ENCODE data around the gene NPR2.

Gene NPR2

GRCh38 chr9:35766997-35767396 lies 24.4 kb upstream of the NPR2 start:
- DNase-seq: no peak

- DNase-seq: no peak
Measured at GRCh38 chr9:35767458-35767857, 23.9 kb upstream of the NPR2 start.

GRCh38 chr9:35769763-35770162 lies 21.6 kb upstream of the NPR2 start:
- DNase-seq: no peak

- no peak for DNase-seq
Measured at GRCh38 chr9:35771075-35771433, 20.3 kb upstream of the NPR2 start.

- DNase-seq: no peak
Measured at GRCh38 chr9:35771534-35771933, 19.9 kb upstream of the NPR2 start.

DNA sequence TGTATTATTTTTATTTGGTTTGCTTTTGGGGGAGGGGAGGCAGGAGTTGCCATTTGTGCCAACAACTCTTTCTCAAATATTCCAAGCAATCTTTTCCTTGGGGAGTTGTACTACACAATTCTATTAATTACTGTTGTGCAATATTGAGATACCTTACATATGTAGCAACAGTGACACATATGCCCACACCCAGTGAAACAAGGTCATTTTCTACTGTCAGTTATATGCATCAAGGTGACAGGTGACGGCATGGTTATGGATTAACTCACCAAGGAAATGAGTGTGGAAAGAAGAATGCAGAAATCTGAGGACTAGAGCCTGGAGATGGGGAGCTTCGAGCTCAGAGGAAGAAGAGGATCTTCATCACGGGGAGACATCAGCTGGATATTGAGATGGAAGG lies 19.4 kb upstream of the NPR2 start:
- no peak for DNase-seq

GRCh38 chr9:35774907-35775635 lies 16.3 kb upstream of the NPR2 start:
- DNase-seq: no peak

GRCh38 chr9:35776018-35776417 lies 15.4 kb upstream of the NPR2 start:
- DNase-seq: peak; percentile 27

- DNase-seq: no peak
Measured at GRCh38 chr9:35778496-35778895, 12.9 kb upstream of the NPR2 start.

- no peak for DNase-seq
Measured at GRCh38 chr9:35781066-35781465, 10.3 kb upstream of the NPR2 start.

- DNase-seq: no peak
Measured at GRCh38 chr9:35783418-35783817, 8.0 kb upstream of the NPR2 start.

DNA sequence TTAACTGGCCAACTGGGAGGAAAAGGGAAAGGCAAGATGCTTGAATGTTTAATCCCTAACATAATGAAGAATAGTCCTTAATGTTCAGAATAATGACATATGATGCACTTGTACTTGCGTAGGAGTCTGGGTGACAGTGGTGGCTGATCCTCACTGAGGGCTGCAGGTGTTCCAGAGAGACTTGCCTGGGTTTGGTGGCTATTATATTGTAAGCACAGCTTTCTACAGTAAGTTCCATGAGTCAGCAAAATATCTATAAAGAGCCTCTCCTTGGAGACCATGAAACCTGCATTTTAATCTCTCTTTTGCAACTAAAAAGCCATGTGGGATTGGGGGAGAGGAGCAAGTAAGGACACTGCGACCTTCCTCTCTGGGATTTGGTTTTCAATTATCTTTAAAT lies 1.9 kb upstream of the NPR2 start:
- DNase-seq: no peak

DNA sequence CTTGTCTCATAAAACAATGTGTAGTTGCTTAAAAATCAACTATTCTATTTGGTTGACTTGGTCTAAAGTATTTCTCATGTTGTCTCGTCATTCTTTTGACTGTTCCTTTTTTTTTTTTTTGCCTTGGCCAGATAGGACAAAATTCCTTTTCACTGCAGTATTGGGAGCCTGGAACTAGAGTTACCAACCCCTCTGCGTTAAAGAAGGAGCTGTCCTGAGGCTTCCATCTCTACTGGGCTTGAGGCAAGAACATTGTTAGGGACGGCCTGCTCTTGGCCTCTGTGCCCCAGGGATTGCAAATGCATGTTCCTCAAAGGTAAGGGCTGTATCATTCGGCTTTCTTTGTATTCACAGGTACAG lies 1.4 kb upstream of the NPR2 start:
- no peak for DNase-seq

- DNase-seq: peak; percentile 78
Measured at GRCh38 chr9:35790385-35791296, 750 bp upstream of the NPR2 start.

DNA sequence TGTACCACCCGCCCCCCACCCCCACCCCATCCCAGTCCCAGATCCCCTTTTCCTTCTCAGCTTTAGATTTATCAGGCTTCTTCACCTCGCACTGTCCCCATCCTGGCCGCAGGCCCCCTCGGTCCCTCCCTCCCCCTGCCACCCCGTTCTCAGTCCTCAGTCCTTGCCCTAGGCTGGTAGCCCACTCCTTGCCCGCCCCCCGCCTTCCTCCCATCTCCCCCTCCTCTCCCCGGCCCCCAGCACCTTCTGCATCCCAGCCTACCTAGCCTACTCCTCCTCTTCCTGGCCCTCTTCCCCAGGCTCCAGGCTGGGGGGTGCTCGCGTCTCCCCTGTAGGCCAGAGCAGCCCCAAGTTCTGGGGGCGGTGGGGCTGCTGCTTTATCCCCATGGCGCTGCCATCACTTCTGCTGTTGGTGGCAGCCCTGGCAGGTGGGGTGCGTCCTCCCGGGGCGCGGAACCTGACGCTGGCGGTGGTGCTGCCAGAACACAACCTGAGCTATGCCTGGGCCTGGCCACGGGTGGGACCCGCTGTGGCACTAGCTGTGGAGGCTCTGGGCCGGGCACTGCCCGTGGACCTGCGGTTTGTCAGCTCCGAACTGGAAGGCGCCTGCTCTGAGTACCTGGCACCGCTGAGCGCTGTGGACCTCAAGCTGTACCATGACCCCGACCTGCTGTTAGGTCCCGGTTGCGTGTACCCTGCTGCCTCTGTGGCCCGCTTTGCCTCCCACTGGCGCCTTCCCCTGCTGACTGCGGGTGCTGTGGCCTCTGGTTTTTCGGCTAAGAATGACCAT lies 828 bp downstream of the NPR2 start:
- no peak for DNase-seq

DNA sequence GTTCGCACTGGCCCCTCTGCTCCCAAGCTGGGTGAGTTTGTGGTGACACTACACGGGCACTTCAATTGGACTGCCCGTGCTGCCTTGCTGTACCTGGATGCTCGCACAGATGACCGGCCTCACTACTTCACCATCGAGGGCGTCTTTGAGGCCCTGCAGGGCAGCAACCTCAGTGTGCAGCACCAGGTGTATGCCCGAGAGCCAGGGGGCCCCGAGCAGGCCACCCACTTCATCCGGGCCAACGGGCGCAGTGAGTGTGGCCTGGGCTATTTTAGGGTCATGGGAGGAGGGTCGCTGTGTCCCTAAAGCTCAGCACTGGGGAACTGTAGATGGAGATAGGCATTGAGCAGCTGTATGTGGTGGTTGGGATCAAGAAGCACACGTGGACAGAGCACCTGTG lies 1.4 kb downstream of the NPR2 start:
- no peak for DNase-seq

DNA sequence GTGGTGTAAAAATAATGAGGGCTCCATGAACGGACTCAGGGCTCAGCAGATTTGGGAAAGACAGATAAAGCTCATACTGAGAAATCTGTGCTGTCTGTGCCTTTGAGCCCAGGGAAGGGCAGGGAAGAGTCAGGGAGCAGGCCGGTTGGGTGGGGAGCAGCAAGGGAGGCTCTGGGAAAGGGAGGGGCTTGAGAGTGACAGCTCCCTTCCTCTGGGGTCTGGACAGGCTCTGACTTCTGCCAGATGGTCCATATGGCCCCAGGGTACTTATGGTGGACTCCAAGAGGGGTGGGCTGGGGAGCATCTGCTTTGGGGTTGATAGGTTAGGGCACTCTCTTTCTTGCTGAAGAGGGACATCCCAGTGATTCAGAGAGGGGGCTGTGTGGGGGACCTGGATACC lies 2.1 kb downstream of the NPR2 start:
- no peak for DNase-seq

DNA sequence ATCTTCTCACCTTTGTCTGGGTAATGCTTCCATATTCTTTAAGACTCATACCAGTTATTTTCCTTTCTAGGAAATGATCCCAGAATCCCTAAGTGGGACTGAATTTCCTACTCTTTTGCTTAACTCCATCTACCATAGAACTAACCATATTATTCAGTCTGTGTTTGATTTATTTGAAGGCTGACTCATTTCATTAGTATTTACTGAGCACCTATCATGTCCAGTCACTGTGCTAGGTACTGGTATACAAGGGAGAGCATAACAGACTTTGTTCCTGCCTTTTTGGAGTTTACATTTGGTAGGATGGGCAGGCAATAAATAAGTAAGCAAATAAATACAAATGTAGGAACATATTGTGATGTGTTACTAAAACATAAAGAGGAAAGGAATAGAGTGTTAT lies 4.3 kb downstream of the NPR2 start:
- DNase-seq: peak; percentile 9

GRCh38 chr9:35797311-35798109 lies 6.1 kb downstream of the NPR2 start:
- DNase-seq: peak; percentile 5

DNA sequence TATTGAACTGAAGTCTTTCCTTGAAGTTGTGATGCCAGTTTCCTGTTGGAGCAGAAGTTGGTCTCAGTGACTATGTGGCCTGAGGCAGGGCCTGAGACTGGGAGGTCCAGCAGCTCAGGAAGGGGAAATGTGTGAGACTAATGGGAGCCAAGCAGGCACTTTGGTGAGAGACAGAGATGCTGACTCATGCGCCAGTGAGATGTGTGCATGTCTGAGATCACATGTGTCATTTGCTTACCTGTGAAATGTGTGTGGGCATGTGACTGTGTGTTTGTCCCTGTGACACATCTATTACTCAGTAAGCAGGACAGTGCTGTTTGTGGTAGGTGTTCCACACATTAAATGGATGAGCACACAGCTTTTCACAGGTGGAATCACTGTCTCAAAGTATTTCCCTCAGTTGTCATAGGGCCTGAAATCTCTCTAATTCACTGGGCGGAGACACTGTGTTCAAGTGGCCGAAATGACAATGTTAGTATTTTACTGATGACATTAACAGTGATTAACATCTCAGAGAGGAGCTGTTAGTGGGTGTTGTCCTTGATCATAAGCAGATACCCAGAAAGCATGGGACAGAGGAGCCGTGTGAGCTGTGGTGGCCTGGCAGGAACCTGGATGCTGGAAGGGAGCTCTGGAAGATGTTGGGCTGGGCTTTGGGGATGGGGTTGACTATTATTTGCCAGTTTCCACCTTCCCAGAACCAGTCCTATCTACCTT lies 7.4 kb downstream of the NPR2 start:
- peak; percentile 37 for DNase-seq

DNA sequence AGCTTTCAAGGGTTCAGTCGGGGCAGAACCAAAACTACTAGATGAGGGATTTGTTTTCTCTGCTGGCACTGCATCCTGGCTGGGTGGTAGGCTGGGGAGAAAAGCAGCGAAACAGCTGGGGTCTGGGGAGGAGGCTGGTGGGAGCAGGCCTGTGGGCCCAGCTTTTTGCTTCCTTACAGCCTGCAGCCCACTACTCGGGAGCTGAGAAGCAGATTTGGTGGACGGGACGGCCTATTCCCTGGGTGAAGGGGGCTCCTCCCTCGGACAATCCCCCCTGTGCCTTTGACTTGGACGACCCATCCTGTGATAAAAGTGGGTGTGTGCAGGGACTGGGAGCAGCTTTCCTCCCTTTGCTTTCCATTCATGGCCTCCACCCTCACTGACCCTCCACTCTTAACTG lies 9.1 kb downstream of the NPR2 start:
- DNase-seq: no peak

Measured in kidney glomerular epithelial cell (primary cell).